CD4-positive, alpha-beta T cell treated with Interleukin-17A for 4 hours (primary cell): Measurements from ENCODE around the gene AFAP1L1.

Experiments used
- DNase-seq: peaks from one replicate; pipeline ENCODE4 v3.0.0-alpha.2; 2020; ENCODE audit warnings: mixed read lengths

AFAP1L1 gene

GRCh38 chr5:149288436-149288835, 16.8 kb downstream of the AFAP1L1 start:
- no peak for DNase-seq

GRCh38 chr5:149289301-149289700, 17.6 kb downstream of the AFAP1L1 start:
- DNase-seq: no peak

GRCh38 chr5:149294872-149295829, 23.5 kb downstream of the AFAP1L1 start:
- DNase-seq: peak; percentile 27

- no peak for DNase-seq
Observed at GRCh38 chr5:149297340-149298025, 25.8 kb downstream of the AFAP1L1 start.

DNA sequence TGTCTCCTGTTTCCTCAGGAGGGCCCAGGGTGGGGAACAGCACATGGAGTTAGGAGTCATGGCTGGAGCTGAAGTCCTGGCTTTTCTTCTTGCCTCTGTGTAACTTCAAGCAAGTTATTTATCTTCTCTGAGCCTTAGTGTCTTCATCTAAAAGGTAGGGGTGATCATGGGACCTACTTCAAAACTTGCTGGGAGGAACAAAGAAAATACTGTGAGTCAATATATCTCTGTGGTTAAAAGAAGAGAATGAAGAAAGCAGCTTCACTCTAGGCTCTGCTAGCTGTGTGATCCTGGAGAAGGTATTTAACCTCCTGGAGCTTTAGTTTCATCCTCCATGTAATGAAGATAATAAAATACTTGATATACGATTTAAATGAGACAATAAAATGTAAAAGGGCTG, 26.5 kb downstream of the AFAP1L1 start:
- DNase-seq: peak; percentile 12

DNA sequence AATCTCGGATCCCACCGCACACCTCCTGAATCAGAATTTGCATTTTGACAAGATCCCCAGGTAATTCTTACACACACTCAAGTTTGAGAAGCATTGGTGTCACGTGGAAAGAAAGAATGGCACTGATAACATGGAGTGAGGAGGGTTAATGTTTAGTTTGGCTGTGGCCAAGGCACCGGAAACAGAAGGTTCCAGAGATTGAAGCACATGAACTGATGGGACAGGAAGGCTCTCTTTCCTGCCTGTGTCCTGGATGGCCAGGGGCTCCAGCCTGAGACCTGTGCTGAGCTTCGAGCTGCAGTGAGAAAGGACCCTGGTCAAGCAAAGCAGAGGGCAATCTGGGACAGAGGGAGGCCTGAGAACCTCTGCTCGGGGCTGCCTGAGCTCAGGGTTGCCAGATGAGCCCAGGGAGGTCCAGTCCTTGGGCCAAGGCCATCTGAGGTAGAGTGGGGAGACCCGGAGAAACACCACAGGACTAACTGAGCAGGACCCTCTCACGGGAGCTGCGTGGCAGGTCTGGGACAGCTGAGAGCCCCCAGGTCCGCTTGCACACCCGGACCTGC, 27.3 kb downstream of the AFAP1L1 start:
- DNase-seq: peak; percentile 9

GRCh38 chr5:149299451-149300054, 27.9 kb downstream of the AFAP1L1 start:
- DNase-seq: no peak

GRCh38 chr5:149300441-149300840, 28.8 kb downstream of the AFAP1L1 start:
- DNase-seq: no peak

- DNase-seq: no peak
Observed at GRCh38 chr5:149301049-149301743, 29.5 kb downstream of the AFAP1L1 start.

DNA sequence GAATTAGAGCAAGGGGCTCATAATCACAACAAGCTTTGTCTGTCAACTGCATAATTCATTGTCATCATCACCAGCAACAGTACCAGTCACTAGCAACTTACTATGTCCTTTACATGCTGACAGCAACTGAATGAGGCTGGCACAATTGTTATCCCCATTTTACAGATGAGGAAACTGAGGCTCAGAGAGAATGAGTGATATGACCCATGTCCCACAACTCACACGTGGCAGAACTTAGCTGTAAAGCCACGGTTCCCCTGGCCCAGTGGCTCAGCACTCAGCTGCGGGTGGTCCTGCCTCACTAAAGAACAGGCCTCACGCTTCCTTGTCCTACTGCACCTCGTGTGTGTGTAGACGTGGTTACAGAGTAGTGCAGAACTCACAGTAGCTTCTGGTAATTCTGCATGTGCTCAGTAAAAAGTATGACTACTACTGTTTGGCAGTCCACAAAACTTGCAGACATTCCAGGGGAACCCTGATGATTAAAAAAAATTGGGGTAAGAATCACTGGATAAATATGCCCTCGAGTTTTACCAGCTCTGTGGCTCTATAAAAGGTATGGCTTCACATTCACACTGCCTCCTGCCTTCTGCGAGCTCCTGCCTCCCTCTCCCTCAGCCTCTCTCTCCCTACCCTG, 30.2 kb downstream of the AFAP1L1 start:
- DNase-seq: no peak

DNA sequence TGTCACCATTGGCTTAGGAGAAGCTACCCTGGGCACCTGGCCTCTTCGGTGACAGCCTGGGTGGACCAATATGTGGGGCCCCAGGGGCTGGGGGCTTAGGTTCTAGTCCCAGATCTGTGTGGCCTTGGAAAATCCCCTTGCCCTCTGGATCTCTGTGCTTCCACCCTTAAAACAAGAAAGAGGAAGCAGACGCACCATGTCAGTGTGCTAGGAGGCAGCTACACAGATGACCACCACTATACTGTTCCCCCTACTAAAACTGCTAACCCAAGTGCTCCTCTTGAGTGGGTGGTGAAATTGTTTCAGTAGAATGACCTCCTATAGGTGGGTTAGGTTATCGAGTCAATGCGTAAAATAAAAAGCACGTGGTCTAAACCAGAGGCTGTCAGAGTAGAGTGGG, 31.0 kb downstream of the AFAP1L1 start:
- DNase-seq: no peak

GRCh38 chr5:149303210-149303609, 31.6 kb downstream of the AFAP1L1 start:
- no peak for DNase-seq

DNA sequence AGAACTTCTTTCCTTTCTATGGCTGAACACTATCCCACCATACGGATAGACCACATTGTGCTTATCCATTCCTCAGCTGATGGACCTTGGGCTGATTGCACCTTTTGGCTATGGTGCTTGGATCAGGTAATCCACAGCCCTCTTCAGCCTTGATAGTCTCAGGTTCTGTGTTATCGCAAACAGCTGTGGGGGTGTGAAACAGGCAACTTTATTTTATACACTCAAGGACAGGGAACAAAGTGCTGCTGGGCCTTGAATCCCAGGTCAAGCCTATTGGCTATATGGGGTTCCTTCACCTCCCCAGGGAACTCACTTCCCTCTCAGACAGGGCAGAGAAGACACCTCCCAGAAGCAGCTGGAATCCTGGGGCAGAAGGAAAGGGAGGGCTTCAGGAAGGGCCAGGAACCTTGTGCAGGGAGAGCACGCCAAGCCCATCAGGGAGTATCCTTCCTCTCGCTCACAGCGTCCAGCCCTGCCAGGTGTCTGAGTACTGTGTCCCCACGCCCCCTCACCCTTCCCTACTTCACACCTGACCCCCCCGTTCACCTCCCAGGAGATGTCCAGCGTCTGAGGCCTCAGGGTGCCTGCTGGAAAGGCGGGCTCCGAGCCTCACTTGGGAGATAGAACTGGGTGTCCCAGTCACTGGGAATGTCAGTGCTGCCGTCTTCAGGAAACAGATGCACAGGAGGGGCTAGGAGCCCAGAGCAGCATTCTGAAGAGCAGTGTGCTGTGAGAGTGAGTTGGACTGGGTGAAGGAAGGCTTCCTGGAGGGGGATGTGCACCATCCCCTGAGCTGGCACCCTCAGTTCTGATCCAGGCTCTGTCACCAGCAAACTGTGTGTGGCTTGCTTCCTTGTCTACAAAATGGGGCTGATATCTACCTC, 32.8 kb downstream of the AFAP1L1 start:
- no peak for DNase-seq

DNA sequence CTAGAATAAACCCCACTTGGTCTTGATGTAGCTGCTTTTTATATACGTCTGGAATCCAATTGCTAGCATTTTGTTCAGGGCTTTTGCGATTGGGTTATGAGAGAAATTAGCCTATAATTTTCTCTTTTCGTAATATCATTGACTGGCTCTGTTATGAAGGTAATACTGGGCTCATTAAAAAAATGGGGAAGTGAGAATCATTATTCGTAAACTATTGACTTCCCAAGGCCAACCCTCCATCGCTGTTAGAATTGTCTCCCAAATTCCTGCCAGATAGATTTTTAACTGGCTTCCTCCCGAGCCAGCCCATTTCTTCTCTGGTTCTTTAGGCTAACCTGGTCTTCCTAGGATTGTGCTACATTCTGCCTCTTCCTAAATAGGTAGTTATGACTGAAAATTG, 37.7 kb downstream of the AFAP1L1 start:
- no peak for DNase-seq

- DNase-seq: no peak
Observed at GRCh38 chr5:149310488-149310887, 38.8 kb downstream of the AFAP1L1 start.

DNA sequence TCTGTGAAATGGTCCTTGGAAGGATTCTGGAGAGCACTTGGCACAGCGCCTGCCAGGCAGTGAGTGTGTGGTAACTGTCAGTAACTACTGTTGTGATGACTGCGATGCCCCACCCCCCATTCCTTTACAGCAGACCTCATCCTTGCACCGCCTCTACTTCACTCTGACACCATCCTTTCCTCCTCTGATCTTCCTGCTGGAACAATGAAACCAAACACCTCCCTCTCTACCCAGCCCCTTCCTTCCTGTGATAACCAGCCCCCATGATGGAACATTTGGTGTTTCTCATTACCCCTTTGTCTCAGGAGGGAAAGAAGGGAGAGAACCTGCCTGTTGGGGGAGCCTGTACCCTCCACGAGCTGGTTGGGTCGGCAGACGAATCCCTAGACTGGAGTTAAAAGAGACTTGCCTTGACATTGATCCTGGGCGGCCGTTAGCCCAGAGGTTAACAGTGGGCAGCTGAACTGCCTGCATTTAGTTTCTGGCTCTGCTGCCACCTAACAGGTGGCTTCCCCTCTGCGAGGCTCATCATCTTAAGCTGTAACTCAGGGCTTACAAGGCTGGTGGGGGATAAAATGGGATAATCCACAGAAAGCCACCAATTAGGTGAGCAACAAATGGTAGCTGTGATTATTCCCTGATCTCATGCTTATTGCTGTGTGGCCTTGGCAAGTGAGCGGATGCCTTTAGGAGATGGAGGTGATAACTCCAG, 39.4 kb downstream of the AFAP1L1 start:
- no peak for DNase-seq

- no peak for DNase-seq
Observed at GRCh38 chr5:149313151-149313841, 41.6 kb downstream of the AFAP1L1 start.

GRCh38 chr5:149314571-149315111, 43.0 kb downstream of the AFAP1L1 start:
- no peak for DNase-seq

GRCh38 chr5:149315753-149316152, 44.1 kb downstream of the AFAP1L1 start:
- DNase-seq: no peak
